Right renal cortex interstitium (tissue), 3 donors: ENCODE measurements around the gene ACTA2. TPM values are rescaled to one million over a fixed set of nuclear protein-coding genes. Genes with fewer than 3 reads are reported as not detected.

Experiments
- DNase-seq, 3 donors: peaks; one replicate each; pipeline ENCODE4 v3.0.0-alpha.2; 2013; ENCODE audit warnings: low read depth in 3 of 3, low spot score in 2 of 3
- polyA plus RNA-seq, 3 donors: library from polyadenylated mRNA; unstranded; fragments of 120-200 nt; gene quantifications; one replicate each; pipeline ENCODE4 v1.2.1, GENCODE V29; 2013; ENCODE audit not compliant: insufficient read length in 3 of 3

Gene ACTA2
- polyA plus RNA-seq, 3 donors, result 174 to 195 (median 189) TPM

GRCh38 chr10:88982366-88982765 lies 29.8 kb upstream of the ACTA2 start:
- DNase-seq, result no peak

- no peak for DNase-seq
Measured at GRCh38 chr10:88981435-88981834, 28.9 kb upstream of the ACTA2 start.

GRCh38 chr10:88980800-88981199 lies 28.2 kb upstream of the ACTA2 start:
- no peak for DNase-seq

GRCh38 chr10:88980247-88980646 lies 27.7 kb upstream of the ACTA2 start:
- no peak for DNase-seq

DNA sequence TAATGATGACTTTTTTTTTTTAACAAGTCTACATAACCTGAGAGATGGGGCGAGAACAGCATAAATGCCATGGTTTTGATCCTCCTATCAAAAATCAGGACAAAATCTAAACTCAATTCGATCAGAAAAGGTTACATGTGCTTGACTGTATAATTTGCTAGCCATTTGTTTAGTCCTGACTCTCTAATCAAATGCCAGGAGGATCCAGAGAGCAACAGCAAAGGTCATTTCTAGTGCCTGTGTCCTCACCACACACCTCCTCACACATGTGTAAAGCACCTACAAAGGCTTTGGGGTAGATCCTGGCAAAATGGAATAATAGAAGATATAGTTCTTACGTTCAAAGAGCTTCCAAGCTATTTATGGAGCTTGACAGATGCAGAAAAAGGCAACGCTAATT lies 27.0 kb upstream of the ACTA2 start:
- DNase-seq, result no peak

DNA sequence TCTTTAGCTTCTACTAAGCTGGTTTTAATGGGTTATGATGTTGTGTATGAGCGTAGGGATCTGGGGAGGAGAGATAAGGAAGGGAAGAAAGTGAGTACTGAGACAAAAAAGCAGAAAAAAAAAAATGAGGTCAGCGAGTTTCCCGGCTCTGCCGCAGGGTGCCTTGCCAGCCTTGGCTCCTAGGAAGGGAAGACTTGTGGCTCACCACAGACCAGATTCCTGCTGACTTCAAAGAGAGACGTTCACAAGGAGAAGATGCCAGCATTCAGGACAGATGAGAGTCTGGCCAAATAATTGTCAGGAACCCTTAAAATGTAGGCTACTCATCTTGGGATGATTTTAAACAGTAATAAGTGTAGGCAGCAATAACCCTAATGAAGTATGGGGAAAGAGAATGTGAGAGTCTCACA lies 26.6 kb upstream of the ACTA2 start:
- no peak for DNase-seq

GRCh38 chr10:88978463-88978862 lies 25.9 kb upstream of the ACTA2 start:
- no peak for DNase-seq

GRCh38 chr10:88975377-88975720 lies 22.8 kb upstream of the ACTA2 start:
- no peak for DNase-seq

DNA sequence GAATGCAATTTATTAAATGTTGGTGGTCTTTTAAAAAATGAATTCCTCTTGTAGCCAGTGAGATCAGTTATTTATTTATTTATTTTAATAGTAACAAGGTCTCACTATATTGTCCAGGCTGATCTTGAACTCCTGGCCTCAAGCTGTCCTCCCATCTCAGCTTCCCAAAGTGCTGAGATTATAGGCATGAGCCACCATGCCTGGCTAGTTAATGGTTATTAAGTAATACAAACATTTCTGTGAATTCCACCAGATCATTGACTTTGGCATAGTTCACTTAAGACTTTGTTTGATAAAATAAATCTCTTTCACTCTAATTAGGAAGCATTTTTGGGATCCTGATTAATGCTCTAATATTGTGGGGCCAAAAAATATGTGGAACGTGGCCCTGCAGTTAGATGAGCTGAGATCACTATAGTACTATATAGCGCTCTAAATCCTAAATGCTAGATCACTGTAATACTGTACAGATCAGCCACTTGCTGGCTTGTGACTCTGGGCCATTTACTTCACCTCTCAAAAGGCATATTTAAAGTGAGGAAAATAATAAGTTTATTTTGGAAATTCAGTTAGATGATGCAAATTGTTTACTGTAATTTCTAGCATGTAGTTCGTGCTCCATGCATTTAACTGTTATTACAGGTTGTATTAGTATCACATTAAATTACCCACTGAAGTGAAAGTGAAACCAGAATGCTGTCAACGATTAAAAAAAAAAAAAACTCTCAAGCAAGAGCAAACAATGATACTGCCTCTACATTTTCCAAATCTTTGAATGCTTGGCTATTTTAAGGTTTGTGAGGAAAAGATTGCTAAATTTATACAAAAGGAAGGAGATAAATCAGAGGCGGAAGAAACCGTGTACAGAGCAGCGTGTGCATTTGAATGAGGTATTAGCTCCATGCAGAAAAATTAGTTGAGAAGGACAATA lies 22.1 kb upstream of the ACTA2 start:
- no peak for DNase-seq

DNA sequence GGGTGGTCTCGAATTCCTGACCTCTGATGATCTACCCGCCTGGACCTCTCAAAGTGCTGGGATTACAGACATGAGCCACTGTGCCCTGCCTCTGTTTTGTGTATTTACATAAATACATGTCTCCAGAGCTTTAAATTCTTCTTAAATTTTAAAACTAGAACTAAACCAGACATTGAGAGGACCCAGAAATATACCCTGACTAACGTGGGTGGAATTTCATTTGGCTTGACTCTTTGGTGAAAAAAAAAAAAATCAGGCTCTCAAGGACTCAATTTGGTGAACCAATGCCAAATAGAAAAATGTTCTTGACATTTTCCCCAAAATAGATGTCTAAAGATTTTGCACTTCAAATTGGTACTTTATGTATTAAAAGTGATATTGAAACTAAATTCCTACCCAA lies 21.4 kb upstream of the ACTA2 start:
- DNase-seq, result no peak

- DNase-seq, result no peak
Measured at GRCh38 chr10:88971221-88972061, 18.9 kb upstream of the ACTA2 start.

DNA sequence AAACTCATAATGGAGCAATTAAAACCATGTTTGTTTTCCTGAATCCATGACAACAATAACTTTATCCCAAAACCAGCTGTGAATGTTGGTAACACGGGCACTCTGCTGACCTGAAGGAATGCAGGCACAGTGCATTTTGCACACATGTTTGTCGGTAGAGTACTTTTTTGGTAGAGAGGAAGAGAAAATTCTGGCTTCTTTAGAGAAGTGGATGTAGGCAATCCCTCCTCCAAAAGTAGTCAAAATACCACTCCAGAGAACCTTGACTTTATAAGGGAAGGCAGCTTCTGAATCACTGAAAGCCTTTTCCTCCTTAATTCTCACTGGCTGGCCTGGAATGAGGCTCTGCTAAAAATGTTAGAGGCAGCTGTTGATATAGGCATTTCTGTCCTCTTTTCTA lies 15.8 kb upstream of the ACTA2 start:
- no peak for DNase-seq

DNA sequence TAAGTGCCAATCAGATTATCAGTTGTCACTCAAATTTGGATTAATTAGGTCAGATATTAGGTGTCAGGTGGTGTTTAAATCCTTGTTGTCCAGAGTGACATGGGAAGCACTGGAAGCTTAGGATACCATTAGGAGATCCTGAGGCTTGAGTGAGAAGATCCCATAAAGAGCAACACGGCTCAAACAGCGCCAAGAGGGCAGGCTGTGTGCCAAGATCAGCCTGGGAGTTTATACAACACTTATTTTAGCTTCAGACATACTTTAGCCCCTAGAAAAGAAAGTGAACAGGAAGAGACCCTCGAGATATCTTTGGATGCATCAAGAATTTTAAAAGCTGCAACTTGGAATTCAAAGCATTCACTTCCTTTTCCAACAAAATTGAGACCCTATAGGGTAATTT lies 14.2 kb upstream of the ACTA2 start:
- no peak for DNase-seq

DNA sequence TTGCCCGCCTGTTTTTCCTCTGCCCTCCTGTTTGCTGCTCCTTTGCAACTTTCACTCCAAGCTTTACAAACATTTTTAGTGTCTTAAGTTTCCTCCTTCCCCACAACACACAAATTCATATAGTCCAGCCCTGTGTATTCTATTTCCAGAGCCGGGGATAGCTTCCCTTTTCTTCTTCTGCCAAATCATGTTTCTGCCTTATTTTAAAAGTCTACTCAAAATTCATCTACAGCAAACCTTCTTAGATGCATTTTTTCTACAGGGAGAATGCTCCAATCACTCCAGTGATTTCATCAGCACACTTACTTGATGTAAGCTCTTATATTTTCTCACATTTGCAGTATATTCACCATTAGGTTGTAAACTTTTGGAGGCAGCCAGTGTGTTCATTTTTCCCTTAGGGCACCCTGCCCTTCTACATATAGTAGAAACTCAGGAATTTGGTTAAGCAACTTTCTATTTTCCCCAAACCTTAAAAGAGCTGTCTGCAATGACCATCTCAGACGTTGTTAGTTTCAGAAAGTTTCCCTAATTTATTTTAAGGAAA lies 12.4 kb upstream of the ACTA2 start:
- DNase-seq, result no peak

DNA sequence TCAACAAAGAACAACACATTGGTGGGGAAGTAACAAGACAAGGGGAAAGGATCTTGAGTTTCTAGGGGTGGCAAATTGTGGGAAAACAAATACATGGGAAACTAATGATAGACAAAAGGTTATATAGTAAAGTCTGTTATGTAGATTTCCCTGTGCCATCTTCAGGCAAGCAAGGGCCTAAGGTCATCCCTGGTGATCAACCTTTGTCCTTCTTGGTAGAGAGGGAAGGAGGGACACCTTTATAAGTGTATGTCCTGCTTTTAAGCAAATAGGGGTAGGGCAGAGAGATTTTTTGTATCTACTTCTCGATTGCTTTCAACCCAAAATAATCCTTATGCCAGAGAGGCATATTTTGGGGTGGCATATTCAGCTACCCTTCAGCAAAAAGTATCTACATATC lies 11.8 kb upstream of the ACTA2 start:
- DNase-seq, result no peak

- DNase-seq, result no peak
Measured at GRCh38 chr10:88963318-88963717, 10.7 kb upstream of the ACTA2 start.

GRCh38 chr10:88962336-88962735 lies 9.8 kb upstream of the ACTA2 start:
- no peak for DNase-seq

GRCh38 chr10:88961266-88961665 lies 8.7 kb upstream of the ACTA2 start:
- DNase-seq, result no peak

DNA sequence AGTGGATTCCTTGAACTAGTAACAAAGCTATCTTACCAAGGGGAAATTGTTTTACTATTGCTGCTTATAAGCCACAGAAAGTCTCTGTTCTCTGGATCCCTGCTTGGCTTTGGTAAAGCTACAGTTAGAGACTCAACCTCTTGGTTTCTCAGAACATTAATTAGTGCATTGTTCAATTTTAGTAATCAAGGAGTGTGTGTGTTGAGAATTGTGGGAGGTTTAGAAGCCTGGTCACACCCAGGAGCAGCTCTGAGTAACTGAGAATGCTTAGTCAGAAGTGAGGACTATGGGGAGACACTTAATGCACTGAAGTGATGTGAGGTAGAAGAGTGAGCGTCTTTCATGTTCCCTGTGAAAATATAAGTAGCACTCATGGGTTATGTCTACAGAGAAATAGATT lies 8.2 kb upstream of the ACTA2 start:
- DNase-seq, result no peak

DNA sequence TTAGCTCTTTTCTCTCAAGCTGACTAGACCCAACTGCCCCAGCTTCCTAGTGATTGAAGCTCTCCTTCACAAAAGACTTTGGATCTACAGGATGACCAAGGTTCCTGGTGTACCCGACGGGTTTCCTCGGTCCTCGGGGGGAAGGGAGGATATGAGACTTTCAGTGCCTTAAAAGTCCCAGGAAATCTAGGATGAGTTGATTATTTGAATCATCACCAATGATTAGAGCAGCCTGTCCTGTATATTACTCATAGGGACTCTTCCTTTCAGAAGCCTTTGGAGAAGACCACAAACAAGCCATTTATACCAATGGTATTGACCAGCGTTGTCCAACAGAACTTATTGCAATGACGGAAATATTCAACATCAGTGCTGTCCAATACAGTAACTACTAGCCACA lies 6.1 kb upstream of the ACTA2 start:
- no peak for DNase-seq

DNA sequence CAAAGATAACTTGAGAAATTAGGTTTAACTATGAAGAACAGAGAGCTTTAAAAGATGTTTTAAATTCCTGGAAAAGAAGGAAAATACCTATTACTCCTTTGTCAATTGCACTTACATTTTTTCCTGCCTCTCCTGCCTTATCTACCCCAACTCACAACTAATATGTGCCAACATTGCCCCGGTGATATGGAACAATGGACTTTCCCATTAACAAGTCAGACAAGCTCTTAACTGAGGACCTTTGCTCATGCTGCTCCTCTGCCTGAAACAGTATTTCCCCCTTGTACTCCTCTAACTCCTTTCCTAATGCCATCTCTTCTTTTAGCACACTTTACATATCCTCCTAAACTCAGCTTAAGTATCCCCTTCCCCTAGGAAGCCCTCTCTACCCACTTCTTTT lies 4.8 kb upstream of the ACTA2 start:
- DNase-seq, result no peak
